Measurements from ENCODE around the gene PARD6G.

DNA sequence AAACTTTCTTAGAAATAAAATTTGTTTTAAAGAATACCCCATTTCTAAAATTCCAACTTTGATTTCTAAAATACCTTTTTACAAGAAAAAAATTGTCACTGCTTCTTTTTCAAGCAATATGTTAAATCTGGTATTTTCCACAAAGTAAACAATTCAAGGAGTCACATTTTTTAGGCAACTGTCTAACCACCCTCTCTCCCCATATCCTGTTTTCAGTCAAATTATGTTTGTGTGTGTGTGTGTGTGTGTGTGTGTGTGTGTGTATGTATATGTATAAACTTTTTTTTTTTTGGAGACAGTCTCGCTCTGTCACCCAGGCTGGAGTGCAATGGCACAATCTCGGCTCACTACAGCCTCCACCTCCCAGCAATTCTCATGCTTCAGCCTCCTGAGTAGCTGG is 79.0 kb downstream of the PARD6G start:
- TF ChIP-seq, protein P1, sequence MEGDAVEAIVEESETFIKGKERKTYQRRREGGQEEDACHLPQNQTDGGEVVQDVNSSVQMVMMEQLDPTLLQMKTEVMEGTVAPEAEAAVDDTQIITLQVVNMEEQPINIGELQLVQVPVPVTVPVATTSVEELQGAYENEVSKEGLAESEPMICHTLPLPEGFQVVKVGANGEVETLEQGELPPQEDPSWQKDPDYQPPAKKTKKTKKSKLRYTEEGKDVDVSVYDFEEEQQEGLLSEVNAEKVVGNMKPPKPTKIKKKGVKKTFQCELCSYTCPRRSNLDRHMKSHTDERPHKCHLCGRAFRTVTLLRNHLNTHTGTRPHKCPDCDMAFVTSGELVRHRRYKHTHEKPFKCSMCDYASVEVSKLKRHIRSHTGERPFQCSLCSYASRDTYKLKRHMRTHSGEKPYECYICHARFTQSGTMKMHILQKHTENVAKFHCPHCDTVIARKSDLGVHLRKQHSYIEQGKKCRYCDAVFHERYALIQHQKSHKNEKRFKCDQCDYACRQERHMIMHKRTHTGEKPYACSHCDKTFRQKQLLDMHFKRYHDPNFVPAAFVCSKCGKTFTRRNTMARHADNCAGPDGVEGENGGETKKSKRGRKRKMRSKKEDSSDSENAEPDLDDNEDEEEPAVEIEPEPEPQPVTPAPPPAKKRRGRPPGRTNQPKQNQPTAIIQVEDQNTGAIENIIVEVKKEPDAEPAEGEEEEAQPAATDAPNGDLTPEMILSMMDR (IDR thresholded peaks at IDR 0.05; ENCODE audit: low read depth, low read length, poor library complexity, severe bottlenecking), result no peak
- TF ChIP-seq EZH2phosphoT487 (IDR thresholded peaks at IDR 0.05; ENCODE audit: borderline replicate concordance, low read length), result no peak
